ENCODE data around the gene PFDN6. TPM values are rescaled to one million over a fixed set of nuclear protein-coding genes. Genes with fewer than 3 reads are reported as not detected.

PFDN6 gene
- 29.7 and 41.6 TPM in 2 replicates for total RNA-seq

DNA sequence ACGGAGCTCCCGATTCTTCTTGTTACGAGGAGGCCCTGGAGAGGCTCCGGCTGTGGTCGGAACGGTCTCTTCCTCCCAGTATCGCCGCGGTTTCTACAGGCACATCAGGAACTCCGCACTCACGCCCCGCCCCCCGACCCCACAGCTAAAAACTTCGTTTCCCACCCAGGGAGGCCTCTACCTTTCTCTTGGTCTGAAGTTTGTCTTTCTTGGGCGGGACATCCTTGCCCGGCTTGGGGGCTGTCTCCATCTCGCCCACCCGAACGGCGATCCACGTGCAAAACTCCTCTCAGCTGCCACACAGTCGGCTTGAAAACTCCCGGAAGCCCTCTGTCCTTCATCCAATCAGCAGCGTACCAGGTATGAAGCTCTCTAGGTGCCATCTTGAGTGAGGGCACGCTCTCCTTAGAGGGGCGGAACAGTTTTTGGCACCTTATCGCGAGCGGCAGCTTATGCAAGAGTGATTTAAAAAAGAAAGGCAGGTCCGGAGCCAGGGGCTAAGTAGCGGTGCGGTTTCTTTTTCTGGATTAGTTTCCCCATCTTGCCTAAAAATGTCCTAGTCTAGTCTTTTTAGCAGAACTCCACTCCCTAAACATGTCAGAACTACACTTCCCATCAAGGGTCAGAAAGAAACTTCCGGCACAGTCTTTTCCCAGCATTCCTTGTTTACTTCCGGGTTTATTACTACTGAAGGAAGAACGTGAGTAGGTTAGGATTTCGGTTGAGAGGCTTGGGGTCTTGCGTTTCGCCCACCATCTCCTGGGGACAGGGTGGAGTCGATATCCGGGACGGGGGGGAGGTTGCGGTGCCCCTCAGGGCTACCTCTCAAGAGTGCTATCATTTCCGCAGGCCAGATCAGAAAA lies at the start of gene PFDN6, which contains the start of gene WDR46:
PFDN6 (plus strand) TSS at position 681 of the 863 bp plus-strand sequence. CDS start 256 bp downstream, outside the sequence.
WDR46 (minus strand) TSS at position 319 of the 863 bp plus-strand sequence; CDS start at position 250, 69 bp downstream.

DNA sequence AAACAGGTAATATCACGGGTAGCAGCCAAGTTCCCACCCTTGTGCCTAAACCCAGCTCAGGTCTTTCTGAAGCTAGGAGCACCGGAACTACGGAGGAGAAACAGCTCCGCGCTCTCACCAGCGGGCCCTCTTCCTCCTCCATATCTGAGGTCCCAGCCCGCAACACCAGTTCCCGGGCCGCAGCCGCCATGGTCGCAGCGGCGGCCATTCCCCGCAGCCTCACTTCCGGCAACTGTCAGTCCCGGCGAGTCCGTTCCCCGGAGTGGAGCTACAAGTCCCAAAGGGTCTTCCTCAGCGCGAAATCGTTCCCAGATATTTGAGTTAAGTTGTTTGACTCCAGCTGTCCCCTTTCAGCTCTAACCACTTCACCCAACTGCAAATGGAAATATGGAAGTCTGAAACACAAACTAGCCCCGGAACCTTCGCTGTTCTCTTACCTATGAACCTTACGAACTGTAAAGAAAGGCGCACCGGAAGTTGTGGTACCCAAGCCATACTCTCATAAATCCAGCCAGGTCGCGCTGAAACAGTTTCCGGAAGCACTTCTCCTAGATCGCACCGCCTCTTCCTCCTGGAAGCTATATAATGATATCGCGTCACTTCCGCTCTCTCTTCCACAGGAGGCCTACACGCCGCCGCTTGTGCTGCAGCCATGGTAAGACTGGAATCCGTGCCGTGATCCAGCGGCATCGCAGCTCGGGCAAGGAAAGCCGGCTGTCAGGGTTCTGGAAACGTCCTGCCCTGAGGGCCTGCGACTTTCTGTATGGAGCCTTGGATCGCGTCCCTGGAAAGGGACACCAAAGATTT lies 17.7 kb upstream of the PFDN6 start, which contains the start of the genes RPS18 and VPS52:
RPS18 (plus strand) TSS at position 608 of the 807 bp plus-strand sequence; CDS start at position 653, 45 bp downstream.
VPS52 (minus strand) TSS at position 409 of the 807 bp plus-strand sequence; CDS start at position 208, 201 bp downstream.

DNA sequence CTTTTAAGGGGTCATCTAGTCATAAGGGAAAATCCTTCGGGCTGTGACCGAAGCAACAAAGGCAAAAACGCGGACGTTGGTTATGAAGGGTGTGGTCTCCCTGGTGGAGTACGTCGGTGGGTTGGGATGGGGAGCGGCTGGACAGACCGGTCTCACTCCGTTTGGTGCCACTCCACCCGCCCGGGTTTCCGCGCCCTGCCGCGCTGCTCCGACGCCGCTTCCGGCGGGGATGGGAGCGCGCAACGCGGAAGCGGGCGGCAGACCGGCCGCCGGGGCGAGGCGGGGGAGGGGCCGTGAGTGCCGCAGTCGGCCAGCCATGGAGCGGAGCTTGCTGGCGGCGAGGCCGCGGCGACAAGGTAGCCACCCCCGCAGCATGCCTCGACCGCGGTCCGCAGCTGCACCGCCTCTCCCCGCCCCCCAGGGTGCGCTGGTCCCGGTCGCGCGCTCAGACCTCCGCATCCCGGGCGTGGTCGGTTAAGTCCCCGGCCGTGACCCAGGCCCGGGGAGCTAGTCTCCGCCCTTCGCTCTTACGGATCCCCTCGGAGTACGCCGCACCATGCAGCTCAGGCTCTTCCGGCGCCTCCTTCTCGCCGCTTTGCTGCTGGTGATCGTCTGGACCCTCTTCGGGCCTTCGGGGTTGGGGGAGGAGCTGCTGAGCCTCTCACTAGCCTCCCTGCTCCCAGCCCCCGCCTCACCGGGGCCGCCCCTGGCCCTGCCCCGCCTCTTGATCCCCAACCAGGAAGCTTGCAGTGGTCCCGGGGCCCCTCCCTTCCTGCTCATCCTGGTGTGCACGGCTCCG lies 12.3 kb upstream of the PFDN6 start, which contains the start of gene B3GALT4:
B3GALT4 (plus strand) TSS at position 260 of the 799 bp plus-strand sequence; CDS start at position 557, 297 bp downstream.

DNA sequence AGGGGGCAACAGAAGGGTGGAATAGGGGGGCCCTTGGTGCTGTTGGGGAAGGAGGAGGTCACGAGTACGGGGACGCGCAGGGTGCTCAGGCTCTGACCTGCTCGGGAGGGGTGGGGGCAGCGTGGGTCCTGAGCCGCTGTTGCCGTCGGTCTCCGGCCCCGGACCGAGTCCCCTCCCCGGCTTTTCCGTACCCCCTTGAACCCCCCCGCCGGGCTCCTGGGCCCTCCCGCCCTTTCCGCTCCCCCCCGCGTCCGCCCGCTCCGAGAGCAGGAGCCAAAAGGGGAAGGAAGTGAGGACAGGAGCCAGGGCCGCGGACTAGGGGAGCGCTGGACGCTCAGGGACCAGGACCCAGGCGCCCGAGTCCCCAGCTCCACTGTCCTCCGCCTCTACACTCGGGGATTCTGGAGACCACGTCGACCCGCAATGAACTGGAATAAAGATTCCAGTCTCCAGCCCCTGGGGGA lies 9.4 kb downstream of the PFDN6 start, which contains the start of gene RGL2:
RGL2 (minus strand) TSS at position 170 of the 464 bp plus-strand sequence. CDS start 332 bp downstream, outside the sequence.

DNA sequence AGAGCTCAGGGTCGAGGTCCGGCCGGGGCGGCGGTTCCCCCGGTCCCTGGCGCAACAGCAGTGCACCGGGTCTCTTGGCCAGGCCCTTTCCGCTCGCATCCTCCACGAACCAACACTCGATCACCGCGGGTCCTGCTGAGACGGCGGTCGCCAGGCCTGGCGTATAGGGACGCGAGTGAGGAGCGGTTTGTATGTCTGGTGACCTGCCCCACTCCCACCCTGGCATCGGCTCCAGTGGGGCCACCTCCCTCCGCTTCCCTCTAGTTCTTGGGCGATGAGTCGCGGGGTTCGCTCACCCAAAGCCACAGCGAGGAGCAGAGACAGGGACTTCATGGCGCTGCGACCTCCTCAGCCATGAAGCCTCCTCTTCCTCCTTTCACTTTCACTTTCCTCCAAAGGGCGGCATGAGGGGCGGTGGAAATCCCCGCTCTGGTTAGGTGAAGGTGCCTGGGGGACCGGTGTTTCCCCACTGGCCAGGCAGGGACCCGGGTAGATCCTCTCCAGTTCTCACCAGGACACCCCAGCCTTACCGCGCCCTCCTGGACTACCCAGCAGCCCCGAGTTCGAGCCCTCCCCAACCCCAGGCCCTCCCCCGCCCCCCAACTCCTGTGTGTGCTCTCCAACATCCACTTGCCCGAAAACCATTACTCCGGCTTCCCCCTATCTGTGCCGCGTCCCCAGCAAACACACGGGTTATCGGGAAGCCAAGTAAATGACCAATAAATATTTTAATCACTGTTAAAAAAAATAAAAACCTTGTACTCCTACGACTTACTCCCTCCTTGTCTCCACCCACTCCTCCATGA lies 24.5 kb downstream of the PFDN6 start, which contains the start of gene TAPBP:
TAPBP (minus strand) TSS at position 370 of the 806 bp plus-strand sequence; CDS start at position 333, 37 bp downstream.

DNA sequence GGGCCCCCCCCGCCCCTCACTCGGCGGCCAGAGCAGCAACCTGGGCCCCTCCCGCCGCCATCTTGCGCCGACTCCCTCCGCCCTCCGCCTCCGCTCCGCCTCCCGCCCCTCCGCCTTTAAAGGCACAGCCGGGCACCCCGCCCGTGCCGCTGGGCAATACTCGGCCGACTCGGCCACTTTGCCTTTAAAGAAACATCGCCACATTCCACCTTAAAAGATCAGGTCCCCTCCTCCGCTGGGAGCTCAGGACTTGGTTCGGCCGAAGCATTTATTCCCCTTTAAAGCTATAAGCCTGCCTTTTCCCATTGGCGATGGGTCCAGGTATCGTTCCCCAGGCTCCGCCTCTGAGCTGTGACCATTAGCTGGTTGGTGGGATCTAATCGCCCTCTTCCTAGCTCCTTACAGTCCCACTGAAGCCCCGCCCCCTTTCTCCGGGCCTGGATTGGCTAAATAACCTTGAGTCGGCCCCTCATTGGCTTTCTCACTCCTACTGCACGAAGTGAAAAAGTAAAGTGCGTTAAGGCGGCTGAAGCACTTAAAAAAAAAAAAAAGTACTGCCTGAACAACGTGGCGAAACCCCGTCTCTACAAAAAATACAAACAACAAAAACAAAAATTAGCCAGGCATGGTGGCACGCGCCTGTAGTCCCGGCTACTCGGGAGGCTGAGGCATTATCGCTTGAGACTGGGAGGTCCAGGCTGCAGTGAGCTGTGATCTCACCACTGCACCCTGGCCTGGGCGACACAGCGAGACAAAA lies 28.4 kb downstream of the PFDN6 start, which contains the start of gene ZBTB22:
ZBTB22 (minus strand) TSS at position 76 of the 757 bp plus-strand sequence. CDS start 828 bp downstream, outside the sequence.

Other genes with a start within 250 kb of the PFDN6 start
- 2.4 TPM in 1 of 2 replicates, not detected in the other for gene HLA-DPA1, start 216.0 kb upstream of the PFDN6 start, total RNA-seq
- gene HLA-DPB1, start 213.6 kb upstream of the PFDN6 start, total RNA-seq, result 3.5 and 10.4 TPM in 2 replicates
- gene COL11A2, start 97.1 kb upstream of the PFDN6 start, total RNA-seq, result 0.16 and 0.17 TPM in 2 replicates
- 25.2 and 26.4 TPM in 2 replicates for gene RXRB, start 88.9 kb upstream of the PFDN6 start, total RNA-seq
- 121 and 154 TPM in 2 replicates for gene SLC39A7, start 88.7 kb upstream of the PFDN6 start, total RNA-seq
- 9.5 and 10.9 TPM in 2 replicates for gene HSD17B8, start 84.9 kb upstream of the PFDN6 start, total RNA-seq
- gene RING1, start 81.1 kb upstream of the PFDN6 start, total RNA-seq, result 45.4 and 50.0 TPM in 2 replicates
- gene VPS52, start 17.7 kb upstream of the PFDN6 start, total RNA-seq, result 46.5 and 49.3 TPM in 2 replicates
- 6,387 and 9,959 TPM in 2 replicates for gene RPS18, start 17.5 kb upstream of the PFDN6 start, total RNA-seq
- gene B3GALT4, start 12.5 kb upstream of the PFDN6 start, total RNA-seq, result 13.6 and 14.6 TPM in 2 replicates
- gene WDR46, start 362 bp upstream of the PFDN6 start, total RNA-seq, result 71.7 and 97.4 TPM in 2 replicates
- gene RGL2, start 9.3 kb downstream of the PFDN6 start, total RNA-seq, result 21.9 and 23.9 TPM in 2 replicates
- 28.6 and 31.1 TPM in 2 replicates for gene TAPBP, start 24.5 kb downstream of the PFDN6 start, total RNA-seq
- gene ZBTB22, start 28.1 kb downstream of the PFDN6 start, total RNA-seq, result 21.8 and 34.4 TPM in 2 replicates
- 32.8 and 72.2 TPM in 2 replicates for gene DAXX, start 33.4 kb downstream of the PFDN6 start, total RNA-seq
- 0.52 and 2.7 TPM in 2 replicates for gene KIFC1, start 102.2 kb downstream of the PFDN6 start, total RNA-seq
- 21.1 and 21.9 TPM in 2 replicates for gene PHF1, start 121.4 kb downstream of the PFDN6 start, total RNA-seq
- 90.8 and 170 TPM in 2 replicates for gene CUTA, start 128.5 kb downstream of the PFDN6 start, total RNA-seq
- 3.5 and 5.2 TPM in 2 replicates for gene SYNGAP1, start 130.5 kb downstream of the PFDN6 start, total RNA-seq
- 3.6 and 4.6 TPM in 2 replicates for gene ZBTB9, start 165.0 kb downstream of the PFDN6 start, total RNA-seq